Stimulated activated CD8-positive, alpha-beta memory T cell treated with anti-CD3 and anti-CD28 coated beads, Interleukin-15, amount 100 ng/mL, for 1 hour (primary cell): Measurements from ENCODE around the gene ATRIP.
A peak's percentile ranks its signal among the peaks of the same experiment; 100 is the strongest.

Experiments
- DNase-seq: peaks from one replicate; pipeline ENCODE4 v3.0.0-alpha.2; 2020; ENCODE audit warnings: low read depth

ATRIP gene

DNA sequence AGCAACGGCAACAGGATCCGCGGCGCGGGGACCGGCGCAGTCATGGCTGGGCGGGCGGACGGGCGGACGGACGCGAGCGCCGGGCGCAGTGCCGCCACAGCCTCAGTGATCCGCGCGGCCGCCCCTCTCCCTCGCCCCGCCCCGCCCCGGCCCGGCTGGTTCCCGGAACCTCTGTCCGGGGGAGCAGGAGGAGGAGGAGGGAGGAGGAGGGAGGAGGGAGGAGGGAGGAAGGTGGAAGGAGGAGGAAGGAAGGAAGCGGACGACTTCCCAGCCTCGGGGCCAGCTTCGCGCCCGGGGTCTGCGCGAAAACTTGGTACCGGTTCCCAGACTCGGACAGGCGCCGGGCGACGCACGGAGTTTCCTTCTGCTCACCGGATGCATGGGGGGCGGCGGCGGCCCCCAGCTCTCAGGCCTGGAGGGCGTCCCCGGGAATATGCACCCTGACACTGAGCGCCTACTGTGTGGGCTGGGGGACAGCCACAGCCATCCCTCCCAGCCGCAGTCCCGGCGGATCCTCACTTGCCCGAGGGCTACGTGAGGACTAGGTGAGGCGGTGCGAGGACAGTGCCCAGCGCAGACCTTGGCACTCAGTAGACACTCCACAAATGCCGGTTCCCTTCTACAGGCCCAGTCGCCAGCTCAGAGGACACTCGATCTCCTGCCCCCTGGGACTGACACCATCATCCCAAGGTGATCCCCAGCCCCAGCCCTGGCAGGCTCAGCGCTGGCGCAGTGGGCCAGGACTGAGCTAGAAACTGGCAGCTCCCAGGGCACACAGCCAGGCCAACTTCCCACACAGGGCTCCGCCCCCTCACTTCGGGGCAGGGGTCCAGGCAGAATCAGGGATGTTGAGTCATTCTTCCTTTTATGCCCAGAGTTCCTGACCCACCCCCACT lies 57.8 kb downstream of the ATRIP start, which contains the start of gene SHISA5:
Gene SHISA5 (minus strand): TSS at position 124 of the 896 bp plus-strand sequence. CDS start 80 bp downstream, at position 44.
- DNase-seq, result no peak

DNA sequence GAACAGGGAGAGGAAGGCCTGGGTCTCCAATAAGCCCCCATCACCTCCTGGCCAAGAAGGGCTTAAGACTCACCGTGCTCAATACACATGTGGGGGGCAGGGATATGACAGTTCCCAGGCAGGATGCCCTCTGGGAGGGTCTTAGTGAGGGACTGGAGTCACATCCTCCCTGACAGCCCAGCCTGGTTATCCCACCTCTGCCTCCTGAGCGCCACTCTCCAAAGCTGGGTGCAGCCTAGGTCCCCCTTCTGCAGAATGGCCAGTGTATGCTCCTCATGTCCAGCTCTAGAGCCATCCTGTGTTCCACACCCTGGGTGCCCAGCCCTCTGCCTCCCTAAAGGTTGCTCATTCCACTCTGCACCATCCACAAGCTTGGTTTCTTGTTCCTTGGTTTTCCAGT lies 58.6 kb downstream of the ATRIP start:
- DNase-seq, result no peak

DNA sequence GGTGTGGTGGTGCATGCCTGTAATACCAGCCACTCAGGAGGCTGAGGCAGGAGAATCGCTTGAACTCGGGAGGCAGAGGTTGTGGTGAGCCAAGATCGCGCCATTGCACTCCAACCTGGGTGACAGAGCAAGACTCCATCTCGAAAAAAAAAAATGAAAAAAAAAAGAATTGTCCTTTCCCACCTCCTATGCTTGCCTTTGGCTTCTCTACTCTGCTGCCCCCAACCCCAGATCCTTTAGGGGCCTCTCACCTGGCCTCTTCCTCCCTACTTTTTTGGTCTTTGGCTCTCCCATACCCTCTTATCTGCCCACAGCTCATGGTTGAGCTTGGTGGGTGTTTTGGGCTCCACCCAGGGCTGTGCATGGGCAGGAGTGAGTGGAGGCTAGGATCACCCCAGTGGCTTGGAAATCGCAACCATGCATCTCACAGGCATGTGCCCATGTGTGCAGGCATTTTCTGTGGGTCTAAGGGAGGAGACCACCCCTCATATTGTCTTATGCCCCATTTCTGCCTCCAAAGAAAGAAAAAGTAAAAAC lies 59.5 kb downstream of the ATRIP start:
- DNase-seq, result no peak

DNA sequence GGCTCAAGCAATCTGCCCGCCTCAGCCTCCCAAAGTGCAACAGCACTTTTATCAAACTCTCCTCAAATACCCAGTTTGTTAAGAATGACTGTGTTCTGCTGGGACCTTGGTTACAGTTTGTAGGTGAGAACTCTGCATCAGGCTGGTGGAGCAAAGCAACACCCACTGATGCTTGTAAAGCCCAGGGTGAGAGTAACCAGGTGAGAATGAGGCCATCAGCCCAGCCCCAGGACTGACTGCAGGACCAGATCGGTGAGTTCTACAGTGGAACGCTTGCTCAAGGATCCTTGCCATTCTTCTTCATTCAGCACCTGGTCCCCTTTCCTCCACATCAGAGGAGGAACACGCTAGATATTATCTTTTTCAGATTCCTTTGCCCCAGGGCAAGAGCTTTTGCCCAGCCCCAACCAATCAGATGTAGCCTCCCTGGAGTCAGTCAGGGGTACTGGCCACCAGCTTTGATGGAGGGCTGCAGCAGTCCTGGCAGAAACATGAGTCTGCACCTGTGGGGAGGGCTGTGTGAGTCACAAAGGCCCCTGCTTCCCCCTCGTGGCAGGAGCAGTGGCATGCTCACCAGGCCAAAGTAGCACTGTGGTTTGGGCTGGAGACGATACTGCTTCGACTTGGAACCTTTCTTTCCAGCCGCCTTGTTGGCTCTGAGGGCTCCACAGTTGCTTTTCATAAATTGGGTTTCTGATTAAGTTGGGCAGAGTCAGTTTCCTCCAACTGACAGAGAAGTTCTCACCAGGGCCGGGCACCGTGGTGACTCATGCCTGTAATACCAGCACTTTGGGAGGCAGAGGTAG lies 60.9 kb downstream of the ATRIP start:
- DNase-seq, result peak; percentile 60

DNA sequence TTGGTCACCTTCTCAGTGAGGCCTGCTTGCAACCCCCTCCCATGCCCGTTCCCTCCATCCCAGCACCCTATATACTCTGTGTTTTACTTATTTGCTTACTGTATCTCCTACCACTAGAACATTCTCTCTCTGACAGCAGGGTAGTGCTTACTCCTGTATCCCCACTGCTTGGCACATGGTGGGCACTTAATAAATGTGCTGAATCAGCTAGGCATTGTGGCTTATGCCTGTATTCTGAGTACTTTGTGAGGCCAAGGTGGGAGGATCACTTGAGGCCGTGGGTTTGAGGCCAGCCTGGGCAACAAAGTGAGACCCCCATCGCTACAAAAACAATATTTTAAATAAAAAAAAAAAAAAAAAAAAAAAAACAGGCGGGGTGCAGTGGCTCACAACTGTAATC lies 65.0 kb downstream of the ATRIP start:
- DNase-seq, result no peak

DNA sequence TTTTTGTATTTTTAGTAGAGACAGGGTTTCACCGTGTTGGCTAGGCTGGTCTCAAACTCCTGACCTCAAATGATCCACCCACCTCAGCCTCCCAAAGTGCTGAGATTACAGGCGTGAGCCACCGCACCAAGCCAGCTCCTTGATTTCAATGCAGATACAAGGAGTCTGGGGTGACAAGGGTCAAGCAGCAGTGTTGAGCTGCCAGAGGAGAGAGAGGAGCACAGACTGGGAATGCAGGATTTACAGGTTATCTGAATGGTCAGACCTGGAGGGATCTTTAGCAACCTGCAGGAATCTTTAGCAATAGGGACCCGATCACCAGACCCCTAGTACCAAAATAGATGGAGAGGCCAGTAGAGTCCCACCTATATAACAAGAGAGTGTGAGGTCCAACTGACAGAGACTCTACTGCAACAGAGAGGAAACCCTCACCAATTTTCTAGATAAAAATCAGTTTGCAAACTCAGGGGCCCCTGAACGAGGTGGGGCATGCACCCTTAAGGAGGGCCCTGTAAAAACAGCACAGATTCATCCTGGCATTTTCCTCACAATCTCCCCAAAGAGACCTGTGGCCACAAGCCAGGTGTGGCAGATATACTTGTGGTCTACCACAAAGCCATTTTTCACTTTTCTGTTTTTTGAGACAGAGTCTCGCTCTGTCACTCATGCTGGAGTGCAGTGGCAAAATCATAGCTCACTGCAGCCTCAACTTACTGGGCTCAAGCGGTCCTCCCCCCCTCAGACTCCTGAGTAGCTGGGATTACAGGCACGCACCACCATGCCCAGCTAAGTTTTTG lies 68.1 kb downstream of the ATRIP start:
- DNase-seq, result no peak
